Loucy (cell line): Measurements from ENCODE around the gene TP53I13.

Source experiments
- H2AFZ ChIP-seq: fragments of 200-600 bp; sonication (generic); 2 replicates; pipeline ENCODE4 v1.6.0; 2016; ENCODE audit warnings: antibody characterized with exemption, mild to moderate bottlenecking, low read length, moderate library complexity
- H3F3A ChIP-seq: fragments of 200-600 bp; 2 replicates; pipeline ENCODE4 v1.6.0; 2016; ENCODE audit warnings: antibody characterized with exemption, low read depth, mild to moderate bottlenecking
- H3K27me3 ChIP-seq: fragments of 200-600 bp; sonication (generic); 2 replicates; pipeline ENCODE4 v1.6.1; 2014; ENCODE audit warnings: low read length, mild to moderate bottlenecking; ENCODE audit not compliant: insufficient read depth, poor library complexity, severe bottlenecking
- H3K36me3 ChIP-seq: fragments of 200-600 bp; sonication (generic); 2 replicates; pipeline ENCODE4 v1.6.1; 2016; ENCODE audit warnings: low read length; ENCODE audit not compliant: insufficient read depth
- H3K4me1 ChIP-seq: fragments of 200-600 bp; sonication (generic); 2 replicates; pipeline ENCODE4 v1.5.1; 2014; ENCODE audit warnings: low read length, mild to moderate bottlenecking; ENCODE audit not compliant: insufficient read depth, poor library complexity, severe bottlenecking
- H3K4me2 ChIP-seq: fragments of 200-600 bp; sonication (generic); 2 replicates; pipeline ENCODE4 v1.6.0; 2014; ENCODE audit warnings: antibody characterized with exemption, low read length, low read depth, mild to moderate bottlenecking; ENCODE audit not compliant: poor library complexity, severe bottlenecking
- H3K4me3 ChIP-seq: fragments of 200-600 bp; sonication (generic); 2 replicates; pipeline ENCODE4 v1.5.1; 2014; ENCODE audit warnings: low read length, mild to moderate bottlenecking, mixed read lengths; ENCODE audit not compliant: poor library complexity, severe bottlenecking
- H3K79me2 ChIP-seq: fragments of 200-600 bp; sonication (generic); 2 replicates; pipeline ENCODE4 v1.6.1; 2014; ENCODE audit warnings: low read length; ENCODE audit not compliant: insufficient read depth
- H3K9ac ChIP-seq: fragments of 200-600 bp; sonication (generic); 2 replicates; pipeline ENCODE4 v1.6.0; 2014; ENCODE audit warnings: mild to moderate bottlenecking, low read depth, low read length, moderate library complexity; ENCODE audit not compliant: poor library complexity, severe bottlenecking
- H3K9me2 ChIP-seq: fragments of 200-600 bp; sonication (generic); replicated peaks from 2 replicates; pipeline ENCODE4 v1.6.1; 2016; ENCODE audit warnings: low read depth, low read length, mixed read lengths
- H3K9me3 ChIP-seq: fragments of 200-600 bp; sonication (generic); 2 replicates; pipeline ENCODE4 v1.6.1; 2014; ENCODE audit warnings: mild to moderate bottlenecking, antibody characterized with exemption, low read length, low read depth; ENCODE audit not compliant: insufficient read depth
- H4K20me1 ChIP-seq: fragments of 200-600 bp; sonication (generic); 2 replicates; pipeline ENCODE4 v1.6.0; 2014; ENCODE audit warnings: antibody characterized with exemption, low read length, mild to moderate bottlenecking; ENCODE audit not compliant: insufficient read depth, poor library complexity, severe bottlenecking
- EZH2phosphoT487 ChIP-seq: fragments of 200-600 bp; IDR thresholded peaks from 2 replicates; pipeline ENCODE4 v1.6.1; 2018; ENCODE audit warnings: antibody characterized with exemption, mild to moderate bottlenecking, moderate library complexity, borderline replicate concordance
- TF ChIP-seq, protein P1 (sequence below): fragments of 200-600 bp; sonication (generic); conservative IDR thresholded peaks from 2 replicates; pipeline ENCODE4 v1.5.1; 2014; ENCODE audit warnings: mild to moderate bottlenecking, antibody characterized with exemption, low read length

Gene TP53I13

DNA sequence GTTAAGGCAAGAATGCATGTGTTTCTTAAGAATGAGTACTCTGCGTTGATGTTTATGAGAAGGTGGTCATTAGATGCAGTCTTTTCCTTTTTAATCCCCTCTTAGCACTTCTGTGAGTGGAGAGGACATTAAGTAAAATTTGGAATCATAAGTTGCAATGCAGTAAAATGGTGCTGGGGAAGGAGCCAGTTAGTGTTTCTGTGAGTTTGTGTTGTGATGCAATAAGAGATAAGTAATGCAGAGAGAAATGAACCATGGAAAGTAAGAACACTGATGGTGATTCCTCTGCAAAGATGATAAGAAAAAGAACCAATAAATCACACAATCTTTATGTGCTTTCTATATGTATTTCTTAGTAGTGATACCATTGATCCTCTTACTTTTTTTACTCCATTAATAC, 21.7 kb upstream of the TP53I13 start:
- TF ChIP-seq, protein P1, sequence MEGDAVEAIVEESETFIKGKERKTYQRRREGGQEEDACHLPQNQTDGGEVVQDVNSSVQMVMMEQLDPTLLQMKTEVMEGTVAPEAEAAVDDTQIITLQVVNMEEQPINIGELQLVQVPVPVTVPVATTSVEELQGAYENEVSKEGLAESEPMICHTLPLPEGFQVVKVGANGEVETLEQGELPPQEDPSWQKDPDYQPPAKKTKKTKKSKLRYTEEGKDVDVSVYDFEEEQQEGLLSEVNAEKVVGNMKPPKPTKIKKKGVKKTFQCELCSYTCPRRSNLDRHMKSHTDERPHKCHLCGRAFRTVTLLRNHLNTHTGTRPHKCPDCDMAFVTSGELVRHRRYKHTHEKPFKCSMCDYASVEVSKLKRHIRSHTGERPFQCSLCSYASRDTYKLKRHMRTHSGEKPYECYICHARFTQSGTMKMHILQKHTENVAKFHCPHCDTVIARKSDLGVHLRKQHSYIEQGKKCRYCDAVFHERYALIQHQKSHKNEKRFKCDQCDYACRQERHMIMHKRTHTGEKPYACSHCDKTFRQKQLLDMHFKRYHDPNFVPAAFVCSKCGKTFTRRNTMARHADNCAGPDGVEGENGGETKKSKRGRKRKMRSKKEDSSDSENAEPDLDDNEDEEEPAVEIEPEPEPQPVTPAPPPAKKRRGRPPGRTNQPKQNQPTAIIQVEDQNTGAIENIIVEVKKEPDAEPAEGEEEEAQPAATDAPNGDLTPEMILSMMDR: no peak
- TF ChIP-seq EZH2phosphoT487: no peak
- H4K20me1 ChIP-seq: no peaks in the 10 kb centered on the region
- H2AFZ ChIP-seq: no peak overlapping the region
- H3K27me3 ChIP-seq: no peaks in the 10 kb centered on the region
- H3F3A ChIP-seq: 0 out of 2 replicates have a peak, but pooled peaks cover 6% of the 10 kb centered on the region
- no peak overlapping the region for H3K4me3 ChIP-seq
- no peaks in the 10 kb centered on the region for H3K9me2 ChIP-seq
- no peaks in the 10 kb centered on the region for H3K4me1 ChIP-seq
- H3K79me2 ChIP-seq: no peaks in the 10 kb centered on the region
- no peak overlapping the region for H3K4me2 ChIP-seq
- no peaks in the 10 kb centered on the region for H3K9me3 ChIP-seq
- no peak overlapping the region for H3K9ac ChIP-seq
- H3K36me3 ChIP-seq: peaks cover 24% of the 10 kb centered on the region; the same call in 1 of the 2 replicates

DNA sequence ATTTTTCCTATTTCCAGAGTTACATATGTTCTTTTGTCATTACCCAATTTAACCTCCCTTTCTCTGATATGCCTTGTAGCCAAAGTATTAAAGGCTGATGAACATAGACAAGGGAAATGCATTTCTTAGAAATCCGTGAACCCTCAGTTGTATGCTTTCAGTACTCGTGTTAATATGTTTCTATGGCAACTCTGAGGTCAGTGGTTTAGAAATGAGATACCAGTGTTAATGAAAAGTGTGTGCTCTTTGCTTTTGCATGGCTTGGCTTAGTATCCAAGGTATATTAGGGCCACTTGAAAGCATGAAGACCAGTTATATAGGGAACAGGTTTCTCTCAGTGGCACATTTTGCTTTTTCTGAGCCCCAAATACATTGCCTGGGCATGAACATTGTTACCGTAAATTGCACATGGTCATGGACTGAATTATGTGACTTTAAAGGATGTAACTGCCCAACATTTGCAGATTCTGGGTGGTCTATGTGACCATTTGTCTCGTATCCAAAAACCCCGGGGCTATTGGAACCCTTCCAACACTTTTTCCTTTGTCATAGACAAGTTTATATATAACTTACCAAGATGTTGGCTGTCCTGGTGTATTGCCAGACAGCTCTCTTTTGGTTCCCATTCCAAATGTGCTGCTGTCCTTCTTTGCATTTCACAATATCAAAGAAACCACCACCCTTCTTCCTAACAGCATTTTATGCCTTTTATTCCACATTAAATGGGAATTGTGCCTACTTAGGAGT, 19.2 kb upstream of the TP53I13 start:
- Histone ChIP-seq H3K4me2 (no peak overlapping the region), H4K20me1 (no peaks in the 10 kb centered on the region), H3K9me2 (no peaks in the 10 kb centered on the region), H3K4me3 (no peak overlapping the region), H2AFZ (no peak overlapping the region), H3K9me3 (no peaks in the 10 kb centered on the region), H3F3A (0 out of 2 replicates have a peak, but pooled peaks cover 6% of the 10 kb centered on the region), H3K9ac (no peak overlapping the region), H3K27me3 (no peaks in the 10 kb centered on the region), H3K4me1 (no peaks in the 10 kb centered on the region), H3K79me2 (no peaks in the 10 kb centered on the region), H3K36me3 (peaks cover 5% of the 10 kb centered on the region; the same call in 1 of the 2 replicates)
- TF ChIP-seq EZH2phosphoT487: no peak
- TF ChIP-seq, protein P1: no peak

DNA sequence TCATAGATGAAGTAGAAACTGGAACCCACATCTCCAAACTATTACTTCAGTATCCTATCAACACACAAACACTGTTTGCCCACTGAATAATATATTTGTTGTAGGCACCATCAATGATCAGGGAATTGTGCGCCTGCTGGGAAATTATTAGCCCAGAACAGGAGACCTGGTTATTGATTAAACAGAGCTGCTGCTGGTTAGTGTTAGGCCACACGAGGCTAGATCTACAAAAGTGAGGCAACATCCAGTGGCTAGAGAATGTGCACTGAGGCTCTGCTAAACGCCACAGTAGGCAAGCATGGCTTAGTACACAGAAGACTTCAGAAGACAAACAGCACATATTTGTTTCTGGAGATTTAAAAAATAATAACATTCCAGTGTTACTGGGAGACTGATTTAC, 12.7 kb upstream of the TP53I13 start:
- peaks cover 9% of the 10 kb centered on the region for H3K4me1 ChIP-seq
- H3K9me3 ChIP-seq: no peaks in the 10 kb centered on the region
- H3K79me2 ChIP-seq: no peaks in the 10 kb centered on the region
- H3K4me3 ChIP-seq: no peak overlapping the region
- no peaks in the 10 kb centered on the region for H4K20me1 ChIP-seq
- no peak overlapping the region for H3K4me2 ChIP-seq
- H3K9me2 ChIP-seq: no peaks in the 10 kb centered on the region
- H3K36me3 ChIP-seq: no peaks in the 10 kb centered on the region
- H3K9ac ChIP-seq: no peak overlapping the region
- no peaks in the 10 kb centered on the region for H3F3A ChIP-seq
- TF ChIP-seq, protein P1: no peak
- TF ChIP-seq EZH2phosphoT487: no peak
- H3K27me3 ChIP-seq: no peaks in the 10 kb centered on the region
- no peak overlapping the region for H2AFZ ChIP-seq
